ENCODE data around the gene PIEZO1.
"Not testable (repeated sequence)": the region's sequence is repeated elsewhere in the genome, so short reads cannot be mapped to it uniquely, and the experiment has no call there.

Gene PIEZO1

GRCh38 chr16:88685156-88686061 lies 99.6 kb downstream of the PIEZO1 start:
- DNase-seq, result peak in 4 of 5 experiments; percentile 38 to 56 (median 46)

- no peak for DNase-seq
Observed at GRCh38 chr16:88684569-88685155, 100.4 kb downstream of the PIEZO1 start.

GRCh38 chr16:88681709-88682451 lies 103.1 kb downstream of the PIEZO1 start:
- DNase-seq, result peak in 3 of 5 experiments; percentile 47 to 88 (median 53)

GRCh38 chr16:88681084-88681680 lies 103.8 kb downstream of the PIEZO1 start:
- peak in 3 of 5 experiments; percentile 39 to 76 (median 43) for DNase-seq

GRCh38 chr16:88680554-88681083 lies 104.4 kb downstream of the PIEZO1 start:
- DNase-seq, result no peak

- no peak for DNase-seq
Observed at GRCh38 chr16:88678224-88678979, 106.6 kb downstream of the PIEZO1 start.

- no peak for DNase-seq
Observed at GRCh38 chr16:88677721-88678120, 107.3 kb downstream of the PIEZO1 start.

GRCh38 chr16:88676502-88677242 lies 108.3 kb downstream of the PIEZO1 start:
- DNase-seq, result no peak

- no peak for DNase-seq
Observed at GRCh38 chr16:88673716-88674379, 111.2 kb downstream of the PIEZO1 start.

- no peak for DNase-seq
Observed at GRCh38 chr16:88672776-88673175, 112.2 kb downstream of the PIEZO1 start.

GRCh38 chr16:88671806-88672205 lies 113.2 kb downstream of the PIEZO1 start:
- no peak for DNase-seq

- no peak for DNase-seq
Observed at GRCh38 chr16:88669980-88670379, 115.0 kb downstream of the PIEZO1 start.

GRCh38 chr16:88669493-88669892 lies 115.5 kb downstream of the PIEZO1 start:
- DNase-seq, result not testable (repeated sequence)

GRCh38 chr16:88667461-88667860 lies 117.6 kb downstream of the PIEZO1 start:
- DNase-seq, result no peak

- DNase-seq, result no peak
Observed at GRCh38 chr16:88665570-88665969, 119.5 kb downstream of the PIEZO1 start.
